GM23248 (cell line): ENCODE results near the gene RNF169. TPM values are rescaled to one million over a fixed set of nuclear protein-coding genes. Genes with fewer than 3 reads are reported as not detected.

Experiments
- DNase-seq: peaks from one replicate; pipeline ENCODE4 v3.0.0-alpha.2; 2015
- H2AFZ ChIP-seq: fragments of 200-600 bp; sonication (generic); 2 replicates; pipeline ENCODE4 v1.6.1; 2016; ENCODE audit warnings: antibody characterized with exemption
- H3F3A ChIP-seq: fragments of 200-600 bp; sonication (generic); 2 replicates; pipeline ENCODE4 v1.6.1; 2016; ENCODE audit warnings: mild to moderate bottlenecking, antibody characterized with exemption, mixed run types; ENCODE audit not compliant: insufficient read depth
- H3K27ac ChIP-seq: fragments of 200-600 bp; sonication (generic); 2 replicates; pipeline ENCODE4 v1.5.1; 2016; ENCODE audit warnings: mild to moderate bottlenecking
- H3K27me3 ChIP-seq: fragments of 200-600 bp; sonication (generic); replicated peaks from 2 replicates; pipeline ENCODE4 v1.6.1; 2016; ENCODE audit warnings: mild to moderate bottlenecking; ENCODE audit not compliant: insufficient read depth
- H3K36me3 ChIP-seq: fragments of 200-600 bp; sonication (generic); 2 replicates; pipeline ENCODE4 v1.6.1; 2016; ENCODE audit warnings: low read depth, mild to moderate bottlenecking
- H3K4me1 ChIP-seq: fragments of 200-600 bp; sonication (generic); 2 replicates; pipeline ENCODE4 v1.6.1; 2016; ENCODE audit warnings: mild to moderate bottlenecking; ENCODE audit not compliant: insufficient read depth
- H3K4me2 ChIP-seq: fragments of 200-600 bp; sonication (generic); one replicate; pipeline ENCODE4 v1.6.1; 2016; ENCODE audit warnings: mild to moderate bottlenecking; ENCODE audit not compliant: unreplicated experiment
- H3K4me3 ChIP-seq: fragments of 200-600 bp; sonication (generic); 2 replicates; pipeline ENCODE4 v1.5.1; 2016; ENCODE audit warnings: mild to moderate bottlenecking
- H3K79me2 ChIP-seq: fragments of 200-600 bp; sonication (generic); 2 replicates; pipeline ENCODE4 v1.6.1; 2016; ENCODE audit warnings: mild to moderate bottlenecking; ENCODE audit not compliant: insufficient read depth
- H3K9ac ChIP-seq: fragments of 200-600 bp; sonication (generic); 2 replicates; pipeline ENCODE4 v1.6.1; 2016; ENCODE audit warnings: mild to moderate bottlenecking
- H3K9me2 ChIP-seq: fragments of 200-600 bp; sonication (generic); 2 replicates; pipeline ENCODE4 v1.6.1; 2016; ENCODE audit warnings: mixed run types, mild to moderate bottlenecking, moderate library complexity; ENCODE audit not compliant: insufficient read depth
- H3K9me3 ChIP-seq: fragments of 200-600 bp; sonication (generic); one replicate; pipeline ENCODE4 v1.6.1; 2017; ENCODE audit warnings: low read depth
- H4K20me1 ChIP-seq: fragments of 200-600 bp; sonication (generic); 2 replicates; pipeline ENCODE4 v1.6.0; 2016; ENCODE audit not compliant: insufficient read depth
- EZH2 ChIP-seq: fragments of 200-600 bp; sonication (generic); IDR thresholded peaks from 2 replicates; pipeline ENCODE4 v1.6.1; 2018; ENCODE audit warnings: antibody characterized with exemption, mild to moderate bottlenecking; ENCODE audit not compliant: insufficient read depth, poor library complexity, severe bottlenecking
- EZH2phosphoT487 ChIP-seq: fragments of 200-600 bp; sonication (generic); IDR thresholded peaks from 2 replicates; pipeline ENCODE4 v1.6.1; 2018; ENCODE audit warnings: antibody characterized with exemption, moderate library complexity, mild to moderate bottlenecking, low read depth; ENCODE audit not compliant: insufficient read depth
- WGBS, 2 experiments: methylation state at CpG; one replicate each; pipeline ENCODE4 v1.1.6; 2015 to 2017; ENCODE audit warnings: low lambda C conversion rate in 2 of 2, low coverage in 1 of 2; ENCODE audit errors: missing lambda C conversion rate in 2 of 2; 5-methylcytosine and 5-hydroxymethylcytosine counted together
- in situ Hi-C: fragments of 300-500 bp; cut with MboI; formaldehyde crosslinking; loops from 2 replicates; pipeline ENCODE4 v1.15.0; 2020
- polyA plus RNA-seq: library from polyadenylated mRNA; unstranded; fragments of >200 nt; fragmentation: Nextera tagmentation; extraction: Ambion mirVana; gene quantifications from 2 replicates; pipeline ENCODE4 v1.2.1, GENCODE V29; 2016
- total RNA-seq: library from RNA; depleted of rRNA; stranded (reverse); fragments of >200 nt; shearing (Covaris generic); gene quantifications from 2 replicates; pipeline ENCODE4 v1.2.3, GENCODE V29; 2014

RNF169 gene
- total and polyA plus RNA-seq, 2 experiments from 2014 or later = 0.79 to 15.8 TPM

- H3K27ac ChIP-seq = no peak overlapping the region
These were observed 2.7 kb downstream of the RNF169 start for GRCh38 chr11:74751303-74751702.

GRCh38 chr11:74754507-74755252 is 6.0 kb downstream of the RNF169 start:
- Histone ChIP-seq H3K4me1 (peaks cover 37% of the 10 kb centered on the region), H3K36me3 (no peaks in the 10 kb centered on the region), H3K79me2 (peaks cover 65% of the 10 kb centered on the region), H3K27me3 (no peaks in the 10 kb centered on the region), H3K9me3 (no peaks in the 10 kb centered on the region), H4K20me1 (no peaks in the 10 kb centered on the region), H3F3A (peaks cover 39% of the 10 kb centered on the region), H2AFZ (no peak overlapping the region), H3K9me2 (no peaks in the 10 kb centered on the region), H3K9ac (peak overlapping the region; percentile 33; the same call in 1 of the 2 replicates), H3K4me2 (peak overlapping the region; percentile 64), H3K27ac (peak overlapping the region; percentile 66), H3K4me3 (peak overlapping the region; percentile 52)
- peak; percentile 91 for DNase-seq
- WGBS, 2 experiments = 70 to 73% methylated on average over 15 of the region's 15 CpGs
- TF ChIP-seq EZH2phosphoT487 = no peak
- TF ChIP-seq EZH2 = no peak
- in situ Hi-C loops = no loop called here

More at GRCh38 chr11:74751303-74751702, 2.7 kb downstream of the RNF169 start:
- Histone ChIP-seq H3K9me2 (no peaks in the 10 kb centered on the region), H3K79me2 (peaks cover 66% of the 10 kb centered on the region), H4K20me1 (no peaks in the 10 kb centered on the region), H3K27me3 (no peaks in the 10 kb centered on the region), H3K36me3 (no peaks in the 10 kb centered on the region), H3K4me3 (no peak overlapping the region), H3K4me2 (no peak overlapping the region), H3K4me1 (peaks cover 34% of the 10 kb centered on the region), H3K9ac (no peak overlapping the region), H2AFZ (no peak overlapping the region), H3F3A (peaks cover 35% of the 10 kb centered on the region), H3K9me3 (no peaks in the 10 kb centered on the region)
- in situ Hi-C loops = no loop called here
- no peak for TF ChIP-seq EZH2phosphoT487
- TF ChIP-seq EZH2 = no peak
- 77 to 86% methylated on average over 2 of the region's 2 CpGs for WGBS, 2 experiments
- DNase-seq = no peak

- WGBS, 2 experiments = 3 to 7% methylated on average over 1 of the region's 1 CpG
- Histone ChIP-seq H3K36me3 (no peaks in the 10 kb centered on the region), H3K79me2 (peaks cover 60% of the 10 kb centered on the region), H3K4me3 (peak overlapping the region; percentile 52), H3K9me2 (no peaks in the 10 kb centered on the region), H3K27me3 (no peaks in the 10 kb centered on the region), H3K9me3 (no peaks in the 10 kb centered on the region), H3K27ac (peak overlapping the region; percentile 66), H3K4me1 (peaks cover 37% of the 10 kb centered on the region), H2AFZ (no peak overlapping the region), H4K20me1 (no peaks in the 10 kb centered on the region), H3K4me2 (peak overlapping the region; percentile 64), H3F3A (peaks cover 39% of the 10 kb centered on the region), H3K9ac (peak overlapping the region; percentile 33; the same call in 1 of the 2 replicates)
- TF ChIP-seq EZH2 = no peak
- TF ChIP-seq EZH2phosphoT487 = no peak
- DNase-seq = peak; percentile 16
- in situ Hi-C loops = no loop called here
These were observed 6.8 kb downstream of the RNF169 start for GRCh38 chr11:74755395-74755995.

GRCh38 chr11:74756571-74756970 is 7.9 kb downstream of the RNF169 start:
- no peaks in the 10 kb centered on the region for H3K9me3 ChIP-seq
- 89 to 96% methylated on average over 1 of the region's 1 CpG for WGBS, 2 experiments
- H3F3A ChIP-seq = peaks cover 35% of the 10 kb centered on the region
- no peaks in the 10 kb centered on the region for H3K9me2 ChIP-seq
- no peak for DNase-seq
- H3K9ac ChIP-seq = no peak overlapping the region
- H3K4me3 ChIP-seq = no peak overlapping the region
- no peak for TF ChIP-seq EZH2
- no peak for TF ChIP-seq EZH2phosphoT487
- no peaks in the 10 kb centered on the region for H3K36me3 ChIP-seq
- H3K27me3 ChIP-seq = no peaks in the 10 kb centered on the region
- peaks cover 49% of the 10 kb centered on the region for H3K79me2 ChIP-seq
- peaks cover 30% of the 10 kb centered on the region for H3K4me1 ChIP-seq
- no peak overlapping the region for H2AFZ ChIP-seq
- H3K27ac ChIP-seq = 0 out of 2 replicates have a peak overlapping the region, but pooled peaks have one; percentile 66
- H3K4me2 ChIP-seq = peak overlapping the region; percentile 64
- no peaks in the 10 kb centered on the region for H4K20me1 ChIP-seq
- in situ Hi-C loops = no loop called here
